NCI-H1694 (cell line): ENCODE measurements around the gene CAMKMT.
A peak's percentile ranks its signal among the peaks of the same experiment; 100 is the strongest.

ENCODE experiments used
- DNase-seq: peaks from one replicate; lab custom pipeline; 2025; lab: John Stamatoyannopoulos, UW

Gene CAMKMT

DNA sequence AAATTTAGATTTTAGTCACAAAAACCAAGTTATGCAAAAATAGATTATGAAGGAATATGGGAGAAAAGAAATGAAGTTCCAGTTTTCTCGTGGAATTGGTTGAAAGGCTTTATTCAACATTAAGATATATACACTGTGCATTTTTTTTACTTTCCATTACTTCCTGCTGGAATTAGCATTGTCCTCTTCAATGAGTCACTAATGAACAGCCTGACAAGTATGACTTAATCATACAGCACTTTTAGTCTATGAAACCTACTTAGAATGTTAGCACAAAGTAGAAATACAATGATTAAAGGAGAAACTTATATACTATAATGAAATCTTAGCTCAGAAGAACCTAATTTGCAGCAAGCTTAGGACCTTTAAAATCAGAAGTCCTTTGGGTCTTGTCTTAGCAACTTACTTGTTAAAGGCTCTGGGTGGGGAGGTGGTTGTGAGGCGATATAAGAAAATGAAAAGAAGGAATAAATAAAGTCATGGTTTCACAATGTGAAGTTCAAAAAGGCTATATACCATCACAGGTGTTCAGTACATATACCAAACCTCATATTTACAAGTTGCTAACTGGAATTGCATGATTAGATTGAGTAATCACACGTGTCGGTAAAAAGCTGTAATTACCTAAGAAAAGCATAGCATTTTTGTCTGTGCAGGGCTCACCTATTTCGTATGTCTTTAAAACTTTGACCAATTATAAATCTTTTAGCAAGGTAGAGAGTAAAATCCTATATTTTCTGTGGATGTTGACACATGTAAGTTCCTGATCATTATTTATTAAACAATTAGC is 236.8 kb downstream of the CAMKMT start:
- DNase-seq: no peak

DNA sequence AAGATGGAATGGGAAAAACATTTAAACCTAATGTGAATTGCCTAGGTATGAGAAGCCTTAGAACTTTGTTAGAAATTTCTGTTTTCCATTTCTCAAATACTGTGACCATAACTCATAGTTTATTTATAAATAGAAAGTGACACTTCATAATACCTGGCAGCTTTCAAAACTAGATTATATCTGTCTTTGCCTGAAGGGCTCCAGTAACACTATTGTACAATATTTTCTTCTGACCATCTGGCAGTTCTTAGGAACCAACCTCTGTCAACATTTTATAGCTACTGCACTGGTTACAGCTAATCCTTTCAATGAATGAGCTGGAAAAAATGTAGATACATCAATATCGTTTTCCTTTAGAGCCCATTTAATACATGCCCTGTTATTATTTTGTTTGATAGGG is 237.4 kb downstream of the CAMKMT start:
- DNase-seq: peak; percentile 60

DNA sequence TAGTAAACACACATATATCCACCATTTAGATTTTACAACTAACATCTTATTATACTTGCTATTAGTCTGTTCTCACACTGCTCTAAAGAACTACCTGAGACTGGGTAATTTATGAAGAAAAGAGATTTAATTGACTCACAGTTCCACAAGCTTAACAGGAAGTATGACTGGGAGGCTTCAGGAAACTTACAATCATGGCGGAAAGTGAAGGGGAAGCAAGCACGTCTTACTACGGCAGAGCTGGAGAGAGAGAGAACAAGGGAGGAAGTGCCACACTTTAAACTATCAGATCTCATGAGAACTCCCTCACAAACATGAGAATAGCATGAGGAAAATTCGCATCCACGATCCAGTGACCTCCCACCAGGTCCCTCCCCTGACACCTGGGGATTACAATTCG is 240.7 kb downstream of the CAMKMT start:
- no peak for DNase-seq

DNA sequence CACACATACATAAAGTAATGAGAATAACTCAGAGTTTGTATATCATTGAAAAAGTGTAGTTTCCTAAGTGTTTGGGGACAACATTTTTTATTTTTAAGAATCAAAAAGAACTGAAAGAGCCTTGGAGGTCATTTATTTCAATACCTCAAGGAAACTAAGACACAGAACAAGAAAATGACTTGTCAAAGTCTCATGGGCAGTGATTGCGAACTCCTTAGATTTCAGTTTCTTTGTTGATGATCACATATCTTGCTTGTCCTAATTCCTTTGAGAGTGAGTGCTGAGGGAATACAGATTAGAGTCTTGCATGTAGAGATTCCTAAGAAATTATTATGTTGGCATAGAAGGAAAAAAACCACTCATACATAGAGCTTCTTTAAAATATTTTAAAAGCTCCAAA is 243.8 kb downstream of the CAMKMT start:
- DNase-seq: no peak

DNA sequence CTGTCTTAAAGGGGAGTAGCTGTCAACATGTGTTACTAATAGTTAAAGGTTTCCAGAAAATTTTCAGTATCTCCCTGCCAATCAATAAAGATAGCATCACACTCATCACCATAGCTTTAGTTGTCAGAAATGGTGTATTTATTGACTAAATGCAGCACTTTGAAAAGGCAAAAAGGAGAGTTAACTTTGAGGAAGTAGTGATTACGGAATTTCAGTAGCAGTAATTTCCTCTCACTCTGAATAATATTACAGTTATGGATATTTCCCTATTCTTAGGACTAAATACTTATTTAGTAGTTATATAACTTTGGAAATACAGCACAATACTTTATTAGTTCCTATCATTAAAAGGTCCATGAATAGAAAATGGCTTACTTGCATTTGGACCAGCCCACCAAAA is 250.5 kb downstream of the CAMKMT start:
- DNase-seq: no peak

DNA sequence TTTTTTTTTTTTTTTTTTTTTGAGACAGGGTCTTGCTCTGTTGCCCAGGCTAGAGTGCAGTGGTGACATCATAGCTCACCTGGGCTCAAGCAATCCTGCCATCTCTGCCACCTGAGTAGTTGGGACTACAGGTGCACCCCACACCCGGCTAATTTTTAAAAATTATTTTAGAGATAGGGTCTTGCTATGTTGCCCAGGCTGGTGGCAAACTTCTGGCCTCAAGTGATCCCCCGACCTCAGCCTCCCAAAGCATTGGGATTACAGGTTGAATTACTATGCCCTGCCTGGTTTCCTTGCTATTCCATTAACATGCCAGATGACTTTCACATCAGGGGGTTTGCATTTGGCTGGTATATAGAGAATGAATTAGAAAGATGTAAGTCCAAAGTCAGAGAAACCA is 253.2 kb downstream of the CAMKMT start:
- no peak for DNase-seq

DNA sequence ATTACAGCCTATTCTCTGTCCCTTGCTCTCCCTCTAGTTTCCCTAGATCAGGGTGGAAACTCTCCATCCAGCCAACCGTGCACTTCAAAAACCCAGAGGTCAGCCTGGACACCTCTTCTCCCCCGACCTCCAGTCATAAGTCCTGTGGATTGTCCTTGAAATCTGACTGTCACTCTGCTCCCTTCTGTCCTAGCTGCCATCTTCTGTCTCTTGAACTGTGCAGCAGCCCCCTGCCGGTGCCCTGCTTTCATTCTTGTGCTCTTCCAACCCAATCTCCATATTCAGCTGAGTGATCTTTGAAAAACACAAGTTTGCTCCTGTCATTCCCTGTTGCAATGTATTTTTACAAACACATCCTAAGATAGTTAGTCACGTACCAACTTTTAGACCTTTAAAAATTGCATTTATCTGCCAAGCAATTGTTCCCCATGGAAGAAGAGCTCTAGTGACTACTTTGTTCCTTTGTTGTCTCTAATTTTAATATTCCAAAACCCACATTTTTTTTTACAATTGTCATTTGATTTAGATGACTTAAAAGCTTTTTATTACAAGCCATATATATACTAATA is 254.3 kb downstream of the CAMKMT start:
- DNase-seq: no peak

DNA sequence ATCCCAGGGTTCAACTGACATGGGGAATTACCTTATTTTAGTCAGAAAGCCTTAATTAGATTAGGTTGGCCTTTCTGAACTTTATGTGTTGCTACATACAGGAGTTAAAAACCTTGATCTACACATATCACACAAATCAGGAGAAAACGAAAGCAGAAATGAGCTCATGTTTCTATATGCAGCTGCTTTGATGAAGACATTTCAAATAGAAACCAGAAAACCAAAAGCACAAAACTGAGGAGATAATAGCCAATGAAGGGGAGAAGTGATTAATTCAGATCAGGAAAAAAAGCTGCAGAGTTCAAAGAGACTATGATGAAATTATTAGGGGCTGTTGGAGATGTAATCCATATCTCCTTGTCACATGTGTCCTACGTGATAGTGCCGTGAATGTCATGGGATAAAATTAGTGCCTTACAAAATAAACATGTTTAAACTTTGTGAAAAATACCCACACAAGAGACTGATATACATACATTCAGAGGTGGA is 255.0 kb downstream of the CAMKMT start:
- no peak for DNase-seq

DNA sequence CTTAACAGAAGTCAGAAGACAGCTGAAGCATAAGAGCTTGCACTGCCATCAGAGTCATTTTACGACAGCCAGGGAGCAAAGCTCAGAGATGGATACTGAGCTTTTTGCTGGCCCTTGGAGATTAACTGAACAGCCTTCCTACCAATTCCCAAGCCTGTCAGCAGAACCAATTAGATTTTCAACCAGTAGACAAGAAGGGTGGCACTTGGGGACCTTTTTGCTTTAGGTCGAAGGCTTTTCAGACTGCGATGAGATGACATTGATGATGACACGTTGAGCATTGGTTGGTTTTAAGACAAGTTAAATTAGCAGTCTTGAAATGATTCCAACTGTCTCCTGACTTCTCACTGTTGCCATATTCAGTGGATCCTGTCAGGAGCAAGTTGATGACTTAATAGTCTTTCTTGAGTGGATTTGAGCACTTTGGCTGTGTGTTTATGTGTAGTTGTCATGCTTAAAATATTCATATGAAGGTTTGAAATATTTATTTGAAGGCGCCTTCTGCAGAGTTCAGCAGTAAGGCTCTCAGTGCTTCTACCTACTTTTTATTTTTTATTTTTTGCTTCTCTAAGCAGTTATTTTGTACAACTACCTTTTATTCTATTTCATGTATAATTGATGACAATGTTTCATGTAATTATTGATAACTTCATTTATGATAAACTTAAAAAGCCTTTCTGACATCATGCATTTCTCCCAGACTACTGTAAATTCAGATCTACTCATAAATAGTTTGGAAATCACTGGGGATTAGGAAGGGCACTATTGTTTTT is 256.7 kb downstream of the CAMKMT start:
- DNase-seq: no peak

DNA sequence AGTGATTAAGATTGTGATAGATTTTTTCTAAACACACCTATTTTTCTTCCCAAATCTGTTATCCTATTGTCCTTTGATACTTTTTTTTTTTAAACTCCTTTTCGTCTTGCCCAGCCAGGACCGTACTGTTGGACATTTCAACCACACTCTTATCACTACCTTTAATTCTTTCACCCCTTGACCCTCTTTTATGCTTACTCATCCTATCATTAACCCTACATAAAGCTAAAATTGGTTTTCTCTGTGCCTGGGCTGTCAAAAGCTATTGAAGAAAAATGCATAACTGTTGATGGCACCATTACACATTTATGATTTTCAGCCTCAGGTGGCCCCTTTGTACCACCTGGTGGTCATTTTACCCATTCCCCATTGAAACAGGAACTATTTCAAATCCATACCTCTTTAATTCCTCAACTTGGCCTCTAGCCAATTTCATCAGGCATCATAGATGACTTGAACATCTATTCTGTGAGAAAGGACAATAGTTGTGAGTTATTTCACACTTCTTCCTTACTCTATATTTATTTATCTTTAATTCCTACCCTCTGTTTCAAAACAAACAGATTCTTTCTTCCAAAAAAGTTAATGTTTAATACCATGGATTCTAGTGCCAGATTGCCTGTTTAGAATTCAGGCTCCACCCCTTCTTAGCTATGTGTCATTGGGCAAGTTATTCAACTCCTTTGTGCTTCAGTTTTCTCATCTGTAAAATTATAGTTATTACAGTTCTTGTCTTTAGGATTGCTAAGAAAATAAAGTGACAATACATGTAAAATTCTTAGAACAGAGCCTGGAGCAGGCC is 258.6 kb downstream of the CAMKMT start:
- DNase-seq: no peak

DNA sequence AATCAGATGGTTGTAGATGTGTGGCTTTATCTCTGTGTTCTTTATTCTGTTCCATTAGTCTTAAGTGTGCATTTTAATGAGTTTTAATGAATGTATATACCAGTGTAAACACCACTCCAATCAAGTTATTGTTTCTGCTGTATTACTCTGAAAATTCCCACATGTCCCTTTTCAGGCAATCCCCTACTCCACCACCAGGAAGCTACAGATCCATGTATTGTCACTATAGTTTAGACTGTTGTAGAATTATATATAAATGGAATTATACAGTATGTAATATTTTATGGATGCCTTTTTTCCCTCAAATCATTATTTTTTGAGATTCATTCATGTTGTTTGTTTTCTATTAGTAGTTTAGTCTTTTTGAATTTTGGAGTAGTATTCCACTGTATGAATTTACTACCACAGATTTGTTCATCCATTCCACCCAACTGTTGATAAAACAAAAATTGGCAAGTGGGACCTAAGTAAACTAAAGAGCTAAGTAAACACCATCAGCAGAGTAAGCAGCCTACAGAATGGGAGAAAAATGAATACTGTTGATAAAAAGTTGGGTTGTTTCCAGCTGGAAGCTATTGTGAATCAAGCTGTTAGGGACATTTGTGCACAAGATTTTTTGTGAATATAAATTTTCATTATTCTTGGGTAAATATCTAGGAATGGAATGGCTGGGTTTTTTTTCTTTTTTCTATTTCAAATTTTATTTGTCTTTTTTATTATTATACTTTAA is 262.0 kb downstream of the CAMKMT start:
- DNase-seq: no peak

DNA sequence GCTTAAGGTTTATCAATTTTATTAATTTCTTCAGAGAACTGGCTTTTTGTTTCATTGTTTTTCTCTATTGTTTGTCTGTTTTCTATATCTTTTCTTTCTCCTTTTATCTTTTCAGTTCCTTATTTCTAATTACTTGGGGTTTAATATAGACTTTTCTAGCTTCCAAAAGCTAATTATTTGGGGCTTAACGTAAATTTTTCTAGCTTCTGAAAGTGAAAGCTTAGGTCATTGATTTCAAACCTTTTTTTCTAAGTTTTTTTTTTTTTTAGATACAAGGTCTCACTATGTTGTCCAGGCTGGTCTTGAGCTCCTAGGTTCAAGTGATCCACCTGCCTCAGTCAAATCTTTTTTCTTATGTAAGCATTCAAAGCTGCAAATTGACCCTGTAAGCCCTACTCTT is 266.6 kb downstream of the CAMKMT start:
- DNase-seq: no peak

DNA sequence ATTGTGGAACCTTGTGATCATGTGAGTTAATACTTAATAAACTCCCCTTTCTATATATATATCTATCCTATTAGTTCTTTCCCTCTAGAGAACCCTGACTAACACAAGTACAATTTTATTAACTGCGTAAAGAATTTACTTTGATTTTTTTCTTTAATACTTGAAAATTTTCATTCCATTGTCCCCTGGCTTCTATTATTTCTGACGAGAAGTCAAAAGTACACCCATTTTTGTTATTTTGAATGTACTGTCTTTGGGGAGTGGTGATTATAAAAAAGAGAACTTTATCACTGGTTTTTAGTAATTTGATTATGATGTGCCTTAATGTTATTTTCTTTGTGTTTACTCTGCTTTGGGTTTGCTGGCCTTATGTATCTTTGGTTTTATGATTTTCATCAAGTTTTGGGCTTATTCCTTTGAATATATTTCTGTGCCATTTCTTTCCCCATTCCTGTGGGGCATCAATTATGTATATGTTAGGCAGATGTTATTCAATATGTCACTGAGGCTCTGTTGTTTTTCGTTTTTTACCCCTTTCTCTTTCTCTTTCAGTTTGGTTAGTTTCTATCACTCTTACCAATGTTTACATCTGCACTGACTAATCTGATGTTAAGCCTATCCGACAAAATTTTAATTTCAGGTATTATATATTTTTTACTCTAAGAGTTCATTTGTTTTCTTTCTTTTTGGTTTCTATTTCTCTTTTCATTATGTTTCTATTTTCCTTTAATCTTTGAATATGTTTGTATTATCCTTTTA is 271.4 kb downstream of the CAMKMT start:
- DNase-seq: no peak

DNA sequence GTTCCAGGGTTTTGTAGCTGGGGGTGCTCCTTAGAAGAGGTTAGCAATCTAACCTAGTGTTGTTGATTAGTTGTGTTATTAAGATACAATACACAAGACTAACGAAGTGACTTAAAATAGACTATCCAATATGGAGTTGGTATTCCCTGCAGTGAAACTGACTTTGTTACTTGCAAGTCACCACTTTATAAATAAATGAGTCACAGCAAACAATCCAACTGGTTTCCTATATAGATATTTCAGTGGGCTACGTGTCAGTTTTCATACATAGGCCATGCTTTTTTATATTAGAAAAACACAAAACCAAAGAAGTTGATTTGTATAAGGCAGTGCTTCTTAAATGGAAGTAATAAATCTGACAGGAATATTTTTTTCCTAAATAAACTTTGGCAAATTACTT is 274.0 kb downstream of the CAMKMT start:
- DNase-seq: no peak

DNA sequence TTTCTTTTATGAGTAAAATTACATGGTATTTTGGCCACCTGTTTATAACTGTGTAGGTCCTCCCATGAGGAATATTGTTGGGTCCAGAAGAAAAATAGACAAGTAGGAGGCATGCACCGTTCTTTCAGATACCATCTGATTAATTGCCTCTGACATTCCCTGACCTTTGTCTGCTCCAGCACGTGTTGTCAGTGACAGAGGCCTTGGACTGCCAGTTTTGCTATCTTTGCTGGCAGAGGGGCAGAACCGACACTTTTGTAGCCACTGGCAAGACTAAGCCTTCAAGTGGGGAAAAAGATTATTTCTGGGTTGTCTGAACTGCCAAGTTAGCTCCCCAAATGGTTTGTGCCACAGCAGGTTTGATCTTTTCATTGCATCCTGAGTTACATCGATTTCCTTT is 276.9 kb downstream of the CAMKMT start:
- DNase-seq: no peak

DNA sequence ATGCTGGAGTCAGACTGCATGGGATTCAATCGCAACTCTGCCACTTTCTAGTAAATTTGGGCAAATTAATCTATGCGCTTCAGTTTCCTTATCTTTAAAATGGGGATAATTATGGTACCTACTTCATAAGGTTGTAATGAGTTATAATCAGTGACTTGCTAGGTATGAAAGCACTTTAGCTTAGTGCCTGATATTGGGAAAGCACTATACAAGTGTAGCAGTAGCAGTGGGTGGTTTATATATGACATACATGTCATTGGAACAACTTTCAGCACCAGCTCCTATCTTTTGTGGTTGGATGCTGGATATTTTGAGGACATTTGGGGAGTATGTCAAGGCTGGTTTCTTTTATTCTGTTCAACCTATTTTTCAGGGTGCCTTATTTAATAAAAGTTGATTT is 277.7 kb downstream of the CAMKMT start:
- no peak for DNase-seq

DNA sequence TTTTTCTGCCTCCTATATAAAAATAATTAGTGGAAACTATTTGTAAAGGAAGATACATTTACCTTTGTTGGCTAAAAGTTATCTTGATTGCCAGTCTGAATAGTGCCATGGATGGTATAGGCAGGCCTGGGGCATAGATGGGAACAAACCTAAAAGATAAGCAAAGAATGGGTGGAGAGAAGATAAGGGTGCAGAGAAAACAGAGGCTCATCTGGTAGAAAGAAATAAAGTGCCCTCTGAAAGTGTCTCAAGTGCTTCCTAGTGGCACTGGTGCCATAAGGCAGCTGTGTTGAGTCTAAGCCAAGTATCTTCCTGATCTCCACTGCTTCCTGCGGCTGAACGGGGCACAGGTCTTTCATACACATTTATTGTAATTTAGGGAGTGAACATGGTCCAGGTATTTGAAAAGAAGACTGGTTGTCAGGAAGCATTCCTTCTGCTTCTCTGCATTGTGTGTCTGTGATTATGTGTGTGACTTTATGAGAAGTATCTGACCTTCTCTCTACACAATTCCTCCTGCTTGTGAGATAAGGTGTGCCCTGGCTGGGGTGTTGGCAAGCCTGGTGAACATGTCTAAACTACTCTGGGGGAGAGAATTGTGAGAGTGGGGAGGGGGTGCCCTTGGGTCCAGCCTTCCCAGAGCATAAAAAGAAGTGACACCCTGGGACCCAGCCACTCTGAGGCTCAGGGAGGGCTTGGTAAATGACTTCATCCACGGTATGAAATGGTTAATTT is 280.5 kb downstream of the CAMKMT start:
- no peak for DNase-seq

DNA sequence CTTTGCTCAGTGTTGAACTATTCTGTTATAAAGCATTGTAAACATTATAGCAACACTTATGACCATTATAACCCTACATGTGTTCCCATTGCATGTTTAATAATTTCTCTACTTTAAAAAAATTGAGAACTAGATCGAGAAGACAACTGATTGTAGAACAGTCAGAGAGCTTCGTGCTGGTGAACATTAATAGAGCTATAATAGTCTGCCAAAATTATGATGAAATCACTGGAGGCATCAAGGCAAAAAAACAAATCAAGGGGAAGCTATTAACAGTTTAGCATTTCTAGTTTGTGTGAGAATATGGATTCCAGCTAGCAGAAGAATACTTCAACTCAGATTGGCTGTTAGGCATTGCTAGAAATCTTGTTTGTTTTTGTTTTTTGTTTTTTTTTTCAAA is 284.2 kb downstream of the CAMKMT start:
- DNase-seq: no peak

DNA sequence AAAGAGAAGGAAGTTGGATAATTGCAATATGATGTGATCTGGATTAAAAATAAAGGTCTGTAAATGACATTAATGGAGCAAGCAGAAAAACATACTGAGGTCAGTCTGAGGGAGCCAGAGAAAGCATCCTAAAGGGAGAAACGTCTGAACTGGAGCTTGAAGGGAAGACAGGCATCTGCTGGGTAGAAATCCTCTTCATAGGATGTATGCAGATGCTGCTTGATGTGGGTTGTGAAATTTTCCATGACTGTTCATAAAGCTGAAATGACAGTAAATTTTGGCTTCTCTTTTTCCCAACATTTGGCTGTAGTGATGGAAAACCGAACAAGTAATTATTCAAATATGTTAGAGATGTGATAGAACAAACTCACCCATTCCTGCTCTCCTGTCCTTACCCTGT is 287.6 kb downstream of the CAMKMT start:
- no peak for DNase-seq

DNA sequence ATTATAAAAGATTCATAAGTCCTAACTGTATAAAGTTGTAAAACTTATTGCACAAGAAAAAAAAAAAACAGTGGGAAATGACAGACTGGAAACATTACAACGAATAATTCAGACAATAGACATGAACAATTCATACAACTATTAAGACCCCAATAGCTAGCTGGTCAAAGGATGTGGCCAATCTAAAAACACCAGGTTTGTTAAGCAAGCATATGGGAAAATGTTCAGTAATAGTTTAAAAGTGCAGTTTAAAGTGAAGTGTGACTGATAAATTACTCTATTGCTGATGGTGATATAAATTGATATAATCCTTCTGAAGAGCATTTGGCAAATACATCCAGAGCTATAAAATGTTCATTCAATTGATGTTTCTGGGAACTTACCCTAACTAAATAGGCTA is 289.0 kb downstream of the CAMKMT start:
- no peak for DNase-seq
